HepG2 (cell line): ENCODE results near the gene PARP15. TPM values are rescaled to one million over a fixed set of nuclear protein-coding genes. Genes with fewer than 3 reads are reported as not detected.

ENCODE experiments used
- ATF7-NPFF ChIP-seq: sonication (generic); formaldehyde crosslinking; IDR thresholded peaks from 2 replicates; pipeline ENCODE4 v1.8.1; 2023; ENCODE audit warnings: mild to moderate bottlenecking, low read depth, missing genetic modification reagents, moderate library complexity
- CENPBD1 ChIP-seq: sonication (generic); formaldehyde crosslinking; IDR thresholded peaks from 2 replicates; pipeline ENCODE4 v1.8.0; 2022; ENCODE audit warnings: missing genetic modification reagents, low read depth, mild to moderate bottlenecking, borderline replicate concordance
- E2F1 ChIP-seq: sonication (generic); formaldehyde crosslinking; IDR thresholded peaks from 2 replicates; pipeline ENCODE4 v1.5.0; 2020; ENCODE audit warnings: missing genetic modification reagents
- ELF1 ChIP-seq: sonication (generic); formaldehyde crosslinking; IDR thresholded peaks from 2 replicates; pipeline ENCODE4 v1.4.0; 2020; ENCODE audit warnings: missing genetic modification reagents
- FOXM1 ChIP-seq: sonication (generic); formaldehyde crosslinking; IDR thresholded peaks from 2 replicates; pipeline ENCODE4 v1.5.0; 2020; ENCODE audit warnings: missing genetic modification reagents
- GRHL1 ChIP-seq: sonication (generic); formaldehyde crosslinking; conservative IDR thresholded peaks from 2 replicates; pipeline ENCODE4 v1.8.0; 2022; ENCODE audit warnings: missing genetic modification reagents
- HIC2 ChIP-seq: sonication (generic); formaldehyde crosslinking; IDR thresholded peaks from 2 replicates; pipeline ENCODE4 v1.9.0; 2022; ENCODE audit warnings: low read depth, missing genetic modification reagents
- MXD4 ChIP-seq: IDR thresholded peaks from 2 replicates; pipeline ENCODE4 v1.6.1; 2016; ENCODE audit warnings: mild to moderate bottlenecking, missing biosample characterization, missing genetic modification reagents
- NFIC ChIP-seq: IDR thresholded peaks from 2 replicates; pipeline ENCODE4 v1.6.1; 2012; ENCODE audit warnings: mild to moderate bottlenecking, low read length, inconsistent platforms
- POLR2G ChIP-seq: fragments of 200-400 bp; formaldehyde crosslinking; IDR thresholded peaks from 2 replicates; pipeline ENCODE4 v1.6.1; 2018; ENCODE audit warnings: mild to moderate bottlenecking, low read depth, low read length, moderate library complexity
- SMAD1 ChIP-seq: sonication (generic); formaldehyde crosslinking; IDR thresholded peaks from 2 replicates; pipeline ENCODE4 v1.4.0; 2020; ENCODE audit warnings: missing genetic modification reagents, low read depth, mild to moderate bottlenecking, borderline replicate concordance
- TEAD2 ChIP-seq: sonication (generic); formaldehyde crosslinking; IDR thresholded peaks from 2 replicates; pipeline ENCODE4 v1.9.0; 2021; ENCODE audit warnings: missing genetic modification reagents
- THAP7 ChIP-seq: sonication (generic); formaldehyde crosslinking; IDR thresholded peaks from 2 replicates; pipeline ENCODE4 v1.8.1; 2023; ENCODE audit warnings: mild to moderate bottlenecking, missing genetic modification reagents
- USF2 ChIP-seq, 2 experiments: sonication (generic) in 1 of 2; formaldehyde crosslinking in 1 of 2; IDR thresholded peaks; 2 replicates each; pipeline versions ENCODE4 v1.5.1 to v1.6.1; 2011 to 2020; ENCODE audit warnings: borderline replicate concordance in 1 of 2, low read depth in 1 of 2, low read length in 1 of 2, mild to moderate bottlenecking in 1 of 2, missing genetic modification reagents in 1 of 2, moderate library complexity in 1 of 2
- WIZ ChIP-seq: sonication (generic); formaldehyde crosslinking; IDR thresholded peaks from 2 replicates; pipeline ENCODE4 v1.5.1; 2020; ENCODE audit warnings: mild to moderate bottlenecking, missing genetic modification reagents
- ZNF329 ChIP-seq: sonication (generic); formaldehyde crosslinking; IDR thresholded peaks from 2 replicates; pipeline ENCODE4 v1.9.0; 2021; ENCODE audit warnings: low read depth, mild to moderate bottlenecking, missing genetic modification reagents
- ZNF331 ChIP-seq: sonication (generic); formaldehyde crosslinking; IDR thresholded peaks from 2 replicates; pipeline ENCODE4 v1.4.0; 2020; ENCODE audit warnings: missing genetic modification reagents
- ZNF441 ChIP-seq: sonication (generic); formaldehyde crosslinking; IDR thresholded peaks from 2 replicates; pipeline ENCODE4 v1.7.0; 2021; ENCODE audit warnings: missing genetic modification reagents, borderline replicate concordance
- ZNF501 ChIP-seq: sonication (generic); formaldehyde crosslinking; IDR thresholded peaks from 2 replicates; pipeline ENCODE4 v1.5.1; 2020; ENCODE audit warnings: mild to moderate bottlenecking, moderate library complexity, missing genetic modification reagents
- ZNF747 ChIP-seq: sonication (generic); formaldehyde crosslinking; IDR thresholded peaks from 2 replicates; pipeline ENCODE4 v1.8.1; 2023; ENCODE audit warnings: missing genetic modification reagents, mild to moderate bottlenecking, borderline replicate concordance
- ZNF790 ChIP-seq: sonication (generic); formaldehyde crosslinking; IDR thresholded peaks from 2 replicates; pipeline ENCODE4 v1.8.0; 2022; ENCODE audit warnings: missing genetic modification reagents, mild to moderate bottlenecking, borderline replicate concordance
- ZNF792 ChIP-seq: IDR thresholded peaks from 2 replicates; pipeline ENCODE4 v1.6.1; 2016
- ZSCAN25 ChIP-seq: sonication (generic); formaldehyde crosslinking; IDR thresholded peaks from 2 replicates; pipeline ENCODE4 v1.8.0; 2022; ENCODE audit warnings: mild to moderate bottlenecking, missing genetic modification reagents
- polyA plus RNA-seq, 8 experiments: library from polyadenylated mRNA; depleted of rRNA in 3 of 8; stranded (reverse) in 7 of 8; unstranded in 1 of 8; fragments of >200 nt; fragmentation: Illumina TruSeq in 4 of 8; extraction: Trizol in 4 of 8; gene quantifications; 2 replicates each; pipeline versions ENCODE4 v1.2.1 to v1.2.3, GENCODE V29; 2011 to 2016; ENCODE audit warnings: low read depth in 4 of 8, missing spikeins in 1 of 8, mixed read lengths in 1 of 8; ENCODE audit not compliant: insufficient read depth in 1 of 8
- total RNA-seq, 5 experiments: library from RNA; depleted of rRNA; stranded (reverse); fragments of >200 nt; fragmentation: Illumina TruSeq; extraction: Trizol; gene quantifications; 2 replicates each; pipeline ENCODE4 v1.2.3, GENCODE V29; 2016; ENCODE audit warnings: low read depth in 1 of 5

PARP15 gene
- total and polyA plus RNA-seq, 2 of the 13 experiments (the other 11 are each of a cell fraction or from before 2014, with no cell fraction given): 0.02 TPM; not detected in 1

GRCh38 chr3:122572940-122573412, 4.5 kb upstream of the PARP15 start (continued):
- TF ChIP-seq USF2 (IDR thresholded peaks at IDR 0.05; ENCODE audit: low read depth, low read length) (no peak), USF2 (CRISPR knock-in tag; IDR thresholded peaks at IDR 0.05; ENCODE audit: borderline replicate concordance) (no peak), ZNF329 (no peak), ZNF747 (no peak), ZSCAN25 (CRISPR knock-in tag) (no peak), THAP7 (CRISPR knock-in tag) (no peak), NFIC (no peak), CENPBD1 (CRISPR knock-in tag) (no peak), GRHL1 (CRISPR knock-in tag) (no peak), ZNF792 (CRISPR knock-in tag) (no peak; the same call in 1 of the 2 replicates), ZNF441 (CRISPR knock-in tag) (no peak), E2F1 (CRISPR knock-in tag) (no peak), ELF1 (0 out of 2 replicates have a peak, but pooled peaks have one; percentile 34), TEAD2 (CRISPR knock-in tag) (no peak), ATF7-NPFF (no peak), ZNF790 (CRISPR knock-in tag) (no peak), FOXM1 (CRISPR knock-in tag) (no peak), SMAD1 (CRISPR knock-in tag) (no peak), HIC2 (CRISPR knock-in tag) (no peak; the same call in 1 of the 2 replicates), WIZ (CRISPR knock-in tag) (no peak), ZNF331 (CRISPR knock-in tag) (peak; percentile 47; the same call in 1 of the 2 replicates), POLR2G (no peak), ZNF501 (CRISPR knock-in tag) (peak; percentile 43; the same call in 1 of the 2 replicates), MXD4 (CRISPR knock-in tag) (no peak)
